Epithelial cell of proximal tubule (primary cell): ENCODE results near the gene NDUFAF3. TPM values are rescaled to one million over a fixed set of nuclear protein-coding genes. Genes with fewer than 3 reads are reported as not detected.

ENCODE experiments used
- DNase-seq: peaks from one replicate; pipeline ENCODE4 v3.0.0-alpha.2; 2011; ENCODE audit warnings: low read depth
- H3K4me3 ChIP-seq: 2 replicates; pipeline ENCODE4 v1.5.1; 2011; ENCODE audit warnings: low read depth, mild to moderate bottlenecking, low read length
- total RNA-seq: library from RNA; depleted of rRNA; stranded (reverse); fragments of >200 nt; gene quantifications from 2 replicates; pipeline ENCODE4 v1.2.3, GENCODE V29; 2015
- TF ChIP-seq, protein P1 (sequence below): conservative IDR thresholded peaks from 2 replicates; pipeline ENCODE4 v1.5.1; 2012; ENCODE audit warnings: low read depth, mild to moderate bottlenecking, low read length

The NDUFAF3 gene
- total RNA-seq, 1 donor from 2014 or later: 160 TPM

GRCh38 chr3:49001155-49001554 is 20.8 kb upstream of the NDUFAF3 start:
- no peak overlapping the region for H3K4me3 ChIP-seq
- TF ChIP-seq, protein P1, sequence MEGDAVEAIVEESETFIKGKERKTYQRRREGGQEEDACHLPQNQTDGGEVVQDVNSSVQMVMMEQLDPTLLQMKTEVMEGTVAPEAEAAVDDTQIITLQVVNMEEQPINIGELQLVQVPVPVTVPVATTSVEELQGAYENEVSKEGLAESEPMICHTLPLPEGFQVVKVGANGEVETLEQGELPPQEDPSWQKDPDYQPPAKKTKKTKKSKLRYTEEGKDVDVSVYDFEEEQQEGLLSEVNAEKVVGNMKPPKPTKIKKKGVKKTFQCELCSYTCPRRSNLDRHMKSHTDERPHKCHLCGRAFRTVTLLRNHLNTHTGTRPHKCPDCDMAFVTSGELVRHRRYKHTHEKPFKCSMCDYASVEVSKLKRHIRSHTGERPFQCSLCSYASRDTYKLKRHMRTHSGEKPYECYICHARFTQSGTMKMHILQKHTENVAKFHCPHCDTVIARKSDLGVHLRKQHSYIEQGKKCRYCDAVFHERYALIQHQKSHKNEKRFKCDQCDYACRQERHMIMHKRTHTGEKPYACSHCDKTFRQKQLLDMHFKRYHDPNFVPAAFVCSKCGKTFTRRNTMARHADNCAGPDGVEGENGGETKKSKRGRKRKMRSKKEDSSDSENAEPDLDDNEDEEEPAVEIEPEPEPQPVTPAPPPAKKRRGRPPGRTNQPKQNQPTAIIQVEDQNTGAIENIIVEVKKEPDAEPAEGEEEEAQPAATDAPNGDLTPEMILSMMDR: no peak
- DNase-seq: no peak

DNA sequence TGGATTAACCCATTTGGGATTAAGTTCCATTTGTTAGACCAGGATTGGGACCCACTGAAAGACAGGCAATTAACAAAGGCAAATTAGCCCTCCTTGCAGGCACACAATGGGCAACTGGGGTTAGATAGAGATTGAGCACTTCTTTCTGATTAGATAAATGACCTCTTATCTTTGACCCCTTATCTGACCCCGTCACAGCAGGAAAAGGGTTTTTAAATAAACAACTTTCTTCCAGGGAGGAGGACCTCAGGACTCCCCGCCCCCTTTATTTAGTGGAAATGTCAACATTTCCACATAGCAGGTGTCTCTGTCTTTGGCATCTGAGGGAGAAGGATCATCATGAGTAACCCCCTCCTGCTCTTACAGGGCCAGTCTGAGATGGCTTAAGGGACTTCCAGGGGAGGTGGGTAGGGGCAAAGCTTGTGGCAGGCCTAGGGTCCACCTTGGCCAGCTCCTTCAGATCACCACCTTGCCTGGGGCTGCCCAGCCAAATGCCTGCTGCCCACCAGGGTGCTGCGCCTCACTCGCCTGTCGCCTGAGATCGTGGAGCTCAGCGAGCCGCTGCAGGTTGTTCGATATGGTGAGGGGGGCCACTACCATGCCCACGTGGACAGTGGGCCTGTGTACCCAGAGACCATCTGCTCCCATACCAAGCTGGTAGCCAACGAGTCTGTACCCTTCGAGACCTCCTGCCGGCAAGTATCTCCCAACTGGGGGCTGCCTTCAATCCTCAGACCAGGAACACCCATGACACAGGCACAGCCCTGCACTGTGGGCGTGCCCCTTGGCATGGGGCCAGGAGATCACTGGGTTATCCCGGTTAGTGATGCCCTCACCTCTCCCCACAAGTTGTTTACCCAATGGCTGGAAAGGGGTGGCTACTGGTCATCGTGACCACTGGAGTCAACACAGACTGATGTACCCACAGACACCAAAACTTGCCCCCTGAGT is 17.3 kb upstream of the NDUFAF3 start:
- TF ChIP-seq, protein P1: no peak
- no peak for DNase-seq
- H3K4me3 ChIP-seq: no peak overlapping the region

GRCh38 chr3:49005303-49005680 is 16.6 kb upstream of the NDUFAF3 start:
- TF ChIP-seq, protein P1: no peak

DNA sequence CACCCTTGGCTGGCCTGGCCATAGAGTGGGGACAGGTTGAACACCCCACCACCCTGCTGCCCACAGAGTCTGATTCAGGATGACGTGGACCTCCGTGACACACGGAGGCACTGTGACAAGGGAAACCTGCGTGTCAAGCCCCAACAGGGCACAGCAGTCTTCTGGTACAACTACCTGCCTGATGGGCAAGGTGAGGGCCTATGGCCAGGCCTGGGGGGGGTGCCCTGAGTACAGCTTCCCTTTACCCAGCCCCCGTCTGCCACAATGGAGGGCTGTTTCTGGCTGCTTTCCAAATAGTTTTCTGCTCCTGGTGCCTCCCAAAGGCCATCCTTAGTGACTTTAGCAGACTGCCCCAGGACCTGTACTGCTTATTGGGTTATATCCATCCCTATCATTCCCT is 15.9 kb upstream of the NDUFAF3 start:
- no peak for DNase-seq
- TF ChIP-seq, protein P1: no peak
- H3K4me3 ChIP-seq: peak overlapping the region; percentile 70

More at GRCh38 chr3:49005303-49005680, 16.6 kb upstream of the NDUFAF3 start:
- DNase-seq: no peak
- H3K4me3 ChIP-seq: no peak overlapping the region

GRCh38 chr3:49006408-49007067 is 15.4 kb upstream of the NDUFAF3 start:
- DNase-seq: no peak
- H3K4me3 ChIP-seq: peak overlapping the region; percentile 70
- TF ChIP-seq, protein P1: no peak

- peak; percentile 74 for DNase-seq
- H3K4me3 ChIP-seq: peak within 1 kb of the TSS; percentile 70
- TF ChIP-seq, protein P1: peak; percentile 55
Observed at GRCh38 chr3:49007068-49007770, 14.7 kb upstream of the NDUFAF3 start, which contains the start of gene WDR6. Gene WDR6, plus strand, starts transcription at chr3:49007391. Its CDS starts 41 bp downstream, at chr3:49007432.
